Coronary artery (tissue), 2 donors: ENCODE measurements around the gene GPRC5C.
A peak's percentile ranks its signal among the peaks of the same experiment; 100 is the strongest.
"Not testable (repeated sequence)": the region's sequence is repeated elsewhere in the genome, so short reads cannot be mapped to it uniquely, and the experiment has no call there.

Experiments used
- DNase-seq: peaks from one replicate; pipeline ENCODE4 v3.0.0-alpha.2; 2017; ENCODE audit warnings: low spot score
- H3K27ac ChIP-seq, 2 donors: fragments of 200-600 bp; sonication (generic); one replicate each; pipeline ENCODE4 v1.5.1; 2016 to 2019
- H3K4me3 ChIP-seq: fragments of 200-600 bp; sonication (generic); 2 replicates; pipeline ENCODE4 v1.5.1; 2016; ENCODE audit warnings: mild to moderate bottlenecking, moderate library complexity
- CTCF ChIP-seq: fragments of 200-600 bp; sonication (generic); IDR thresholded peaks from one replicate; pipeline ENCODE4 v1.5.1; 2019; ENCODE audit warnings: antibody characterized with exemption

GPRC5C gene

GRCh38 chr17:74484066-74484465 lies 52.2 kb downstream of the GPRC5C start:
- TF ChIP-seq CTCF = no peak

GRCh38 chr17:74485022-74485743 lies 53.3 kb downstream of the GPRC5C start:
- no peak for TF ChIP-seq CTCF
- Histone ChIP-seq H3K4me3 (no peak overlapping the region), H3K27ac (no peak overlapping the region)
- peak; percentile 31 for DNase-seq

More at GRCh38 chr17:74484066-74484465, 52.2 kb downstream of the GPRC5C start:
- DNase-seq = no peak
- no peak overlapping the region for H3K27ac ChIP-seq
- H3K4me3 ChIP-seq = no peak overlapping the region

- H3K27ac ChIP-seq = no peak overlapping the region
- no peak for TF ChIP-seq CTCF
- peak; percentile 56 for DNase-seq
These were observed 54.0 kb downstream of the GPRC5C start for GRCh38 chr17:74485841-74486240.

GRCh38 chr17:74488276-74488675 lies 56.4 kb downstream of the GPRC5C start:
- peak; percentile 28 for DNase-seq
- H3K4me3 ChIP-seq, H3K27ac ChIP-seq: not testable (repeated sequence)

More at GRCh38 chr17:74485841-74486240, 54.0 kb downstream of the GPRC5C start:
- no peak overlapping the region for H3K4me3 ChIP-seq

GRCh38 chr17:74490716-74491115 lies 58.8 kb downstream of the GPRC5C start:
- peak; percentile 49 for DNase-seq
- H3K4me3 ChIP-seq = no peak overlapping the region
- no peak for TF ChIP-seq CTCF
- no peak overlapping the region for H3K27ac ChIP-seq

- Histone ChIP-seq H3K4me3 (no peak overlapping the region), H3K27ac (no peak overlapping the region)
- TF ChIP-seq CTCF = no peak
- DNase-seq = peak; percentile 11
These were observed 59.7 kb downstream of the GPRC5C start for GRCh38 chr17:74491626-74492025.

- peak; percentile 73 for DNase-seq
- peak; percentile 90 for TF ChIP-seq CTCF
- no peak overlapping the region for H3K4me3 ChIP-seq
- H3K27ac ChIP-seq = no peak overlapping the region
These were observed 61.5 kb downstream of the GPRC5C start for GRCh38 chr17:74493331-74493833.
